MCF 10A (cell line): ENCODE measurements around the gene VPS26C. TPM values are rescaled to one million over a fixed set of nuclear protein-coding genes. Genes with fewer than 3 reads are reported as not detected.

ENCODE experiments used
- BruUV-seq: library from RNA; stranded (reverse); fragments of 400-500 nt; replicated peaks from 2 replicates; lab custom pipeline; 2021; lab: Mats Ljungman, UMichigan
- CTCF ChIA-PET: fragments of 300-600 bp; sonication (Branson Sonifier 250); formaldehyde crosslinking; extraction: SDS; loops from one replicate; lab custom pipeline; 2021; ENCODE audit warnings: antibody characterized with exemption, inconsistent platforms; lab: Yijun Ruan, JAX
- POLR2A ChIA-PET: fragments of 300-600, 350-650 bp; sonication (Branson Sonifier 250); formaldehyde crosslinking; extraction: SDS; loops from one replicate; lab custom pipeline; 2020; ENCODE audit warnings: antibody characterized with exemption, inconsistent platforms; lab: Yijun Ruan, JAX
- DNase-seq: peaks from one replicate; pipeline ENCODE4 v3.0.0-alpha.2; 2018; ENCODE audit not compliant: unreplicated experiment
- H3K27ac Mint-ChIP-seq: one replicate; pipeline ENCODE4 v1.8.0; 2022; ENCODE audit warnings: mild to moderate bottlenecking, low read depth, mixed read lengths; ENCODE audit not compliant: unreplicated experiment
- H3K27me3 Mint-ChIP-seq: one replicate; pipeline ENCODE4 v1.8.0; 2022; ENCODE audit warnings: mixed read lengths; ENCODE audit not compliant: insufficient read depth, unreplicated experiment
- H3K36me3 Mint-ChIP-seq: one replicate; pipeline ENCODE4 v1.8.0; 2022; ENCODE audit warnings: mild to moderate bottlenecking, moderate library complexity, mixed read lengths; ENCODE audit not compliant: insufficient read depth, unreplicated experiment
- H3K4me1 Mint-ChIP-seq: one replicate; pipeline ENCODE4 v1.8.0; 2022; ENCODE audit warnings: mixed read lengths; ENCODE audit not compliant: insufficient read depth, unreplicated experiment
- H3K4me3 Mint-ChIP-seq: one replicate; pipeline ENCODE4 v1.8.0; 2022; ENCODE audit warnings: mild to moderate bottlenecking, moderate library complexity, mixed read lengths; ENCODE audit not compliant: unreplicated experiment
- H3K9me3 Mint-ChIP-seq: one replicate; pipeline ENCODE4 v1.8.0; 2022; ENCODE audit warnings: mixed read lengths; ENCODE audit not compliant: unreplicated experiment
- CTCF ChIP-seq: fragments of 200-600 bp; IDR thresholded peaks from one replicate; pipeline ENCODE4 v1.8.0; 2022; ENCODE audit warnings: antibody characterized with exemption, mild to moderate bottlenecking; ENCODE audit not compliant: unreplicated experiment
- intact Hi-C: fragments of 100-400 bp; cut with micrococcal nuclease; formaldehyde crosslinking; loops from 2 replicates; pipeline ENCODE4 v1.14.1; 2022
- total RNA-seq: library from RNA; stranded (reverse); gene quantifications from 2 replicates; pipeline ENCODE4 v1.2.3, GENCODE V29; 2022

VPS26C gene
- total RNA-seq, 1 experiment from 2014 or later: 38.5 TPM

GRCh38 chr21:37232274-37233018, 34.7 kb downstream of the VPS26C start:
- H3K9me3 Mint-ChIP-seq: no peaks in the 10 kb centered on the region
- CTCF ChIA-PET: interaction anchor here (1.0 kb wide), 1 partner anchor 12 kb away, joined by 3 read pairs; no protein-coding TSS in a partner anchor
- BruUV-seq: no TSS peak
- H3K27ac Mint-ChIP-seq: no peak overlapping the region
- POLR2A ChIA-PET: interaction anchor here (1.1 to 1.2 kb wide), 2 partner anchors 24 to 27 kb away, joined by 3 to 4 read pairs; no protein-coding TSS in a partner anchor
- no peak for TF ChIP-seq CTCF
- intact Hi-C loops: no loop called here
- peaks cover 78% of the 10 kb centered on the region for H3K36me3 Mint-ChIP-seq
- no peaks in the 10 kb centered on the region for H3K27me3 Mint-ChIP-seq
- no peaks in the 10 kb centered on the region for H3K4me1 Mint-ChIP-seq
- H3K4me3 Mint-ChIP-seq: no peak overlapping the region
- no peak for DNase-seq

GRCh38 chr21:37231671-37232070, 35.5 kb downstream of the VPS26C start:
- DNase-seq: no peak
- CTCF ChIA-PET: interaction anchor here (0.6 to 0.7 kb wide), 2 partner anchors 714 to 1012 kb away, joined by 3 to 5 read pairs; no protein-coding TSS in a partner anchor
- TF ChIP-seq CTCF: no peak
- Mint-ChIP-seq H3K4me3 (no peak overlapping the region), H3K27me3 (no peaks in the 10 kb centered on the region), H3K9me3 (no peaks in the 10 kb centered on the region), H3K36me3 (peaks cover 81% of the 10 kb centered on the region), H3K27ac (no peak overlapping the region), H3K4me1 (no peaks in the 10 kb centered on the region)
- intact Hi-C loops: no loop called here
- POLR2A ChIA-PET: interaction anchor here (1.2 kb wide), 1 partner anchor 28 kb away, joined by 4 read pairs; no protein-coding TSS in a partner anchor
- BruUV-seq: no TSS peak

GRCh38 chr21:37231249-37231645, 35.9 kb downstream of the VPS26C start:
- BruUV-seq: no TSS peak
- Mint-ChIP-seq H3K4me1 (no peaks in the 10 kb centered on the region), H3K36me3 (peaks cover 77% of the 10 kb centered on the region), H3K9me3 (no peaks in the 10 kb centered on the region), H3K27me3 (no peaks in the 10 kb centered on the region), H3K27ac (no peak overlapping the region), H3K4me3 (no peak overlapping the region)
- DNase-seq: no peak
- TF ChIP-seq CTCF: no peak
- ChIA-PET CTCF (interaction anchor here (0.7 kb wide), 1 partner anchor 714 kb away, joined by 3 read pairs; no protein-coding TSS in a partner anchor), POLR2A (interaction anchor here (1.2 kb wide), 1 partner anchor 28 kb away, joined by 4 read pairs; no protein-coding TSS in a partner anchor)
- intact Hi-C loops: no loop called here

- BruUV-seq: no TSS peak
- CTCF ChIA-PET: interaction anchor here (0.5 to 0.7 kb wide), 3 partner anchors 136 to 715 kb away, joined by 3 to 4 read pairs (median 3); no protein-coding TSS in a partner anchor
- intact Hi-C loops: no loop called here
- TF ChIP-seq CTCF: no peak
- H3K27ac Mint-ChIP-seq: no peak overlapping the region
- H3K9me3 Mint-ChIP-seq: no peaks in the 10 kb centered on the region
- POLR2A ChIA-PET: interaction anchor here (1.2 to 1.4 kb wide), 2 partner anchors 10 to 140 kb away, joined by 3 to 5 read pairs; no protein-coding TSS in a partner anchor
- H3K27me3 Mint-ChIP-seq: no peaks in the 10 kb centered on the region
- no peaks in the 10 kb centered on the region for H3K4me1 Mint-ChIP-seq
- DNase-seq: no peak
- H3K36me3 Mint-ChIP-seq: peaks cover 78% of the 10 kb centered on the region
- no peak overlapping the region for H3K4me3 Mint-ChIP-seq
These were observed 36.4 kb downstream of the VPS26C start for GRCh38 chr21:37230632-37231248.
